ENCODE measurements around the gene BCL3.

DNA sequence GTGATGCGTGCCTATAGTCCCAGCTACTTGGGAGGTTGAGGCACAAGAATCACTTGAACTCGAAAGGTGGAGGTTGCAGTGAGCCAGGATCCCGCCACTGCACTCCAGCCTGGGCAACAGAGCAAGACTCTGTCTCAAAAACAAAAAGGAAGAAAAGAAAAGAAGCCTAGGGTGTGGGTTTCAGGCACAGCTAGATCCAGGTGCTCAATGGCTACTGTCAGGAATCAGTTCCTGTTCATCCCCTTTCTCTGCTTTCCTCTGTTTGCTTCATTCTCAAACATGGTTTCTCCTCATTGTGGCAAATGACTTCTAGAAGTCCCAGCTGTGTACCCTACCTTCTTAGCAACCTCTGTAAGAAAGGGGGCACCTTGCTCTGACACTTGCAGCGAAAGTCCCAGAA is 35.0 kb downstream of the BCL3 start:
- TF ChIP-seq, protein P1, sequence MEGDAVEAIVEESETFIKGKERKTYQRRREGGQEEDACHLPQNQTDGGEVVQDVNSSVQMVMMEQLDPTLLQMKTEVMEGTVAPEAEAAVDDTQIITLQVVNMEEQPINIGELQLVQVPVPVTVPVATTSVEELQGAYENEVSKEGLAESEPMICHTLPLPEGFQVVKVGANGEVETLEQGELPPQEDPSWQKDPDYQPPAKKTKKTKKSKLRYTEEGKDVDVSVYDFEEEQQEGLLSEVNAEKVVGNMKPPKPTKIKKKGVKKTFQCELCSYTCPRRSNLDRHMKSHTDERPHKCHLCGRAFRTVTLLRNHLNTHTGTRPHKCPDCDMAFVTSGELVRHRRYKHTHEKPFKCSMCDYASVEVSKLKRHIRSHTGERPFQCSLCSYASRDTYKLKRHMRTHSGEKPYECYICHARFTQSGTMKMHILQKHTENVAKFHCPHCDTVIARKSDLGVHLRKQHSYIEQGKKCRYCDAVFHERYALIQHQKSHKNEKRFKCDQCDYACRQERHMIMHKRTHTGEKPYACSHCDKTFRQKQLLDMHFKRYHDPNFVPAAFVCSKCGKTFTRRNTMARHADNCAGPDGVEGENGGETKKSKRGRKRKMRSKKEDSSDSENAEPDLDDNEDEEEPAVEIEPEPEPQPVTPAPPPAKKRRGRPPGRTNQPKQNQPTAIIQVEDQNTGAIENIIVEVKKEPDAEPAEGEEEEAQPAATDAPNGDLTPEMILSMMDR (conservative IDR thresholded peaks at IDR 0.05), result no peak
- no peak for TF ChIP-seq ZFX (IDR thresholded peaks at IDR 0.05)

All from C4-2B (cell line).